Measurements from ENCODE around the gene EPOP. TPM values are rescaled to one million over a fixed set of nuclear protein-coding genes. Genes with fewer than 3 reads are reported as not detected.

Gene EPOP
- total RNA-seq, 1 experiment from 2014 or later, result 12.3 TPM

GRCh38 chr17:38721802-38722201 lies 47.0 kb upstream of the EPOP start:
- DNase-seq (ENCODE audit: low spot score), result no peak
- H3K4me1 Mint-ChIP-seq, result peaks cover 26% of the 10 kb centered on the region
- POLR2A ChIA-PET, result interaction anchor here (0.6 to 0.7 kb wide), 2 partner anchors 66 to 163 kb away, joined by 3 to 10 read pairs; no protein-coding TSS in a partner anchor
- H3K9me3 Mint-ChIP-seq, result no peaks in the 10 kb centered on the region
- H3K36me3 Mint-ChIP-seq, result no peaks in the 10 kb centered on the region
- CTCF ChIA-PET, result interaction anchor here (5.0 kb wide), 1 partner anchor 13 kb away, joined by 37 read pairs; no protein-coding TSS in a partner anchor
- ATAC-seq, result no peak
- H3K27ac Mint-ChIP-seq, result no peak overlapping the region
- no peak overlapping the region for H3K4me3 Mint-ChIP-seq
- TF ChIP-seq SMAD4 (CRISPR knock-in tag; IDR thresholded peaks at IDR 0.05) (no peak), ZSCAN18 (CRISPR knock-in tag; IDR thresholded peaks at IDR 0.05) (no peak), ZNF138 (CRISPR knock-in tag; conservative IDR thresholded peaks at IDR 0.05) (no peak), PRDM15 (CRISPR knock-in tag; IDR thresholded peaks at IDR 0.05) (no peak), GTF2I (CRISPR knock-in tag; conservative IDR thresholded peaks at IDR 0.05) (no peak), ZNF219 (CRISPR knock-in tag; IDR thresholded peaks at IDR 0.05; ENCODE audit: borderline replicate concordance) (no peak), ATF1 (CRISPR knock-in tag; IDR thresholded peaks at IDR 0.05) (no peak), ZNF512 (CRISPR knock-in tag; IDR thresholded peaks at IDR 0.05; ENCODE audit: borderline replicate concordance) (no peak)
- H3K27me3 Mint-ChIP-seq (ENCODE audit: low read depth), result peaks cover 12% of the 10 kb centered on the region

GRCh38 chr17:38720941-38721340 lies 46.2 kb upstream of the EPOP start:
- H3K27ac Mint-ChIP-seq, result no peak overlapping the region
- H3K27me3 Mint-ChIP-seq (ENCODE audit: low read depth), result peaks cover 12% of the 10 kb centered on the region
- peaks cover 30% of the 10 kb centered on the region for H3K4me1 Mint-ChIP-seq
- no peak for DNase-seq (ENCODE audit: low spot score)
- no peaks in the 10 kb centered on the region for H3K36me3 Mint-ChIP-seq
- POLR2A ChIA-PET, result interaction anchor here (0.7 to 0.8 kb wide), 2 partner anchors 15 to 65 kb away, joined by 3 to 5 read pairs; no protein-coding TSS in a partner anchor
- H3K9me3 Mint-ChIP-seq, result no peaks in the 10 kb centered on the region
- no peak for ATAC-seq
- H3K4me3 Mint-ChIP-seq, result no peak overlapping the region
- CTCF ChIA-PET, result interaction anchor here (1.2 to 5.0 kb wide), 3 partner anchors 10 to 162 kb away, joined by 4 to 37 read pairs (median 22); partner anchors contain the start of gene CISD3
- no peak for TF ChIP-seq ZNF512 (CRISPR knock-in tag; IDR thresholded peaks at IDR 0.05; ENCODE audit: borderline replicate concordance)

DNA sequence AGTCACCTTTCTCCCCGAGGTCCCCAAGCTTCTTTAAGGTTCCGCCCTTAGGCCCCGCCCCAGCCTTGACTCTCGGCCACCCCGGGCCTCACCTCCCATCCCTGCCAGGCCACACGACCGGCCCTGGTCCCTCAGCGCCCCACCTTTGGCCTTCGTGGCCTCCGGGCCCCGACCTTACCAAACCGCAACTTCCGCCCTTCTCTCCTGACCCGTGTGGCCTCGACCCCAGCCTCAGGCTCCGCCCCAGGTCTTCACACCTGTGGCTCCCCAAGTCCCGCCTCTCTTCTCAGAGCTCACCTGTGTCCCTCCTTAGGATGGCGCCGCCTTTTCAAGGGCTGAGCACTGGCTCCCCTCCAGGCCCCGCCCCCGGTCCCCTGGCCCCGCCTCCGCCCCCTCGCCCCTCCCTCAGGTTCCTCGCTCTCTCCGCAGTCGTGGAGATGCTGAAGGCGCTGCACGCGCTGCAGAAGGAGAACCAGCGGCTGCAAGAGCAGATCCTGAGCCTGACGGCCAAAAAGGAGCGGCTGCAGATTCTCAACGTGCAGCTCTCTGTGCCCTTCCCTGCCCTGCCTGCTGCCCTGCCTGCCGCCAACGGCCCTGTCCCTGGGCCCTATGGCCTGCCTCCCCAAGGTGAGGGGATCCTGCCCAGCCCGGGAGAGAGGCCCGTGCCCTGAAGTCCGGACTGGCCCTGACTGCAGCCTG lies 45.3 kb upstream of the EPOP start:
- no peaks in the 10 kb centered on the region for H3K36me3 Mint-ChIP-seq
- no peak overlapping the region for H3K27ac Mint-ChIP-seq
- peak overlapping the region; percentile 54 for H3K4me3 Mint-ChIP-seq
- H3K27me3 Mint-ChIP-seq (ENCODE audit: low read depth), result peaks cover 12% of the 10 kb centered on the region
- no peaks in the 10 kb centered on the region for H3K9me3 Mint-ChIP-seq
- ChIA-PET CTCF (interaction anchor here (0.6 to 5.0 kb wide), 12 partner anchors 8 to 162 kb away, joined by 3 to 37 read pairs (median 6); partner anchors contain the start of genes CISD3 and MLLT6), POLR2A (interaction anchor here (0.6 to 1.5 kb wide), 8 partner anchors 10 to 156 kb away, joined by 3 to 7 read pairs (median 4); no protein-coding TSS in a partner anchor)
- peak; percentile 85 for DNase-seq (ENCODE audit: low spot score)
- ATAC-seq, result peak; percentile 69
- H3K4me1 Mint-ChIP-seq, result peaks cover 39% of the 10 kb centered on the region
- TF ChIP-seq TP53 (CRISPR knock-in tag; IDR thresholded peaks at IDR 0.05), result no peak
- TF ChIP-seq, protein P1, sequence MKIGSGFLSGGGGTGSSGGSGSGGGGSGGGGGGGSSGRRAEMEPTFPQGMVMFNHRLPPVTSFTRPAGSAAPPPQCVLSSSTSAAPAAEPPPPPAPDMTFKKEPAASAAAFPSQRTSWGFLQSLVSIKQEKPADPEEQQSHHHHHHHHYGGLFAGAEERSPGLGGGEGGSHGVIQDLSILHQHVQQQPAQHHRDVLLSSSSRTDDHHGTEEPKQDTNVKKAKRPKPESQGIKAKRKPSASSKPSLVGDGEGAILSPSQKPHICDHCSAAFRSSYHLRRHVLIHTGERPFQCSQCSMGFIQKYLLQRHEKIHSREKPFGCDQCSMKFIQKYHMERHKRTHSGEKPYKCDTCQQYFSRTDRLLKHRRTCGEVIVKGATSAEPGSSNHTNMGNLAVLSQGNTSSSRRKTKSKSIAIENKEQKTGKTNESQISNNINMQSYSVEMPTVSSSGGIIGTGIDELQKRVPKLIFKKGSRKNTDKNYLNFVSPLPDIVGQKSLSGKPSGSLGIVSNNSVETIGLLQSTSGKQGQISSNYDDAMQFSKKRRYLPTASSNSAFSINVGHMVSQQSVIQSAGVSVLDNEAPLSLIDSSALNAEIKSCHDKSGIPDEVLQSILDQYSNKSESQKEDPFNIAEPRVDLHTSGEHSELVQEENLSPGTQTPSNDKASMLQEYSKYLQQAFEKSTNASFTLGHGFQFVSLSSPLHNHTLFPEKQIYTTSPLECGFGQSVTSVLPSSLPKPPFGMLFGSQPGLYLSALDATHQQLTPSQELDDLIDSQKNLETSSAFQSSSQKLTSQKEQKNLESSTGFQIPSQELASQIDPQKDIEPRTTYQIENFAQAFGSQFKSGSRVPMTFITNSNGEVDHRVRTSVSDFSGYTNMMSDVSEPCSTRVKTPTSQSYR (CRISPR knock-in tag; IDR thresholded peaks at IDR 0.05), result no peak
- TF ChIP-seq STAT6 (CRISPR knock-in tag; conservative IDR thresholded peaks at IDR 0.05; ENCODE audit: low read depth), result no peak
- no peak for TF ChIP-seq HMGA2 (CRISPR knock-in tag; IDR thresholded peaks at IDR 0.05)
- TF ChIP-seq MXD4 (CRISPR knock-in tag; IDR thresholded peaks at IDR 0.05; ENCODE audit: borderline replicate concordance), result no peak
- TF ChIP-seq ZNF317 (CRISPR knock-in tag; IDR thresholded peaks at IDR 0.05; ENCODE audit: borderline replicate concordance, low read depth), result no peak
